GM21526 (cell line): ENCODE results near the gene LTF.

Experiments used
- ATAC-seq: cut with Tn5 transposase; IDR thresholded peaks from one replicate; pipeline ENCODE4 v1.9.1; 2021; ENCODE audit warnings: moderate library complexity; ENCODE audit not compliant: unreplicated experiment, low FRiP score

The LTF gene

GRCh38 chr3:46470831-46471230 lies 6.1 kb upstream of the LTF start:
- no peak for ATAC-seq

- no peak for ATAC-seq
These were observed 5.1 kb upstream of the LTF start for GRCh38 chr3:46469680-46470357.

GRCh38 chr3:46468753-46469600 lies 4.3 kb upstream of the LTF start:
- ATAC-seq, result no peak

GRCh38 chr3:46467562-46467961 lies 2.9 kb upstream of the LTF start:
- no peak for ATAC-seq

GRCh38 chr3:46466871-46467403 lies 2.2 kb upstream of the LTF start:
- no peak for ATAC-seq

- ATAC-seq, result no peak
These were observed 1.6 kb upstream of the LTF start for GRCh38 chr3:46466273-46466672.

GRCh38 chr3:46465196-46465520 lies 453 bp upstream of the LTF start:
- ATAC-seq, result no peak

GRCh38 chr3:46463868-46464241 lies 850 bp downstream of the LTF start:
- no peak for ATAC-seq

GRCh38 chr3:46463120-46463867 lies 1.4 kb downstream of the LTF start:
- ATAC-seq, result no peak

- no peak for ATAC-seq
These were observed 2.2 kb downstream of the LTF start for GRCh38 chr3:46462511-46462910.

- ATAC-seq, result no peak
These were observed 2.6 kb downstream of the LTF start for GRCh38 chr3:46462111-46462510.

GRCh38 chr3:46460051-46460450 lies 4.7 kb downstream of the LTF start:
- ATAC-seq, result no peak

GRCh38 chr3:46456118-46456517 lies 8.6 kb downstream of the LTF start:
- ATAC-seq, result no peak

- ATAC-seq, result no peak
These were observed 9.2 kb downstream of the LTF start for GRCh38 chr3:46455231-46456115.

GRCh38 chr3:46454606-46455005 lies 10.1 kb downstream of the LTF start:
- no peak for ATAC-seq

- ATAC-seq, result no peak
These were observed 10.5 kb downstream of the LTF start for GRCh38 chr3:46454209-46454595.

- no peak for ATAC-seq
These were observed 11.0 kb downstream of the LTF start for GRCh38 chr3:46453526-46454208.

GRCh38 chr3:46449755-46450552 lies 14.8 kb downstream of the LTF start:
- ATAC-seq, result no peak

GRCh38 chr3:46448721-46449120 lies 16.0 kb downstream of the LTF start:
- no peak for ATAC-seq
